ENCODE results near the gene CKAP5. TPM values are rescaled to one million over a fixed set of nuclear protein-coding genes. Genes with fewer than 3 reads are reported as not detected.

The CKAP5 gene
- total RNA-seq, 1 donor from 2014 or later = 169 TPM

DNA sequence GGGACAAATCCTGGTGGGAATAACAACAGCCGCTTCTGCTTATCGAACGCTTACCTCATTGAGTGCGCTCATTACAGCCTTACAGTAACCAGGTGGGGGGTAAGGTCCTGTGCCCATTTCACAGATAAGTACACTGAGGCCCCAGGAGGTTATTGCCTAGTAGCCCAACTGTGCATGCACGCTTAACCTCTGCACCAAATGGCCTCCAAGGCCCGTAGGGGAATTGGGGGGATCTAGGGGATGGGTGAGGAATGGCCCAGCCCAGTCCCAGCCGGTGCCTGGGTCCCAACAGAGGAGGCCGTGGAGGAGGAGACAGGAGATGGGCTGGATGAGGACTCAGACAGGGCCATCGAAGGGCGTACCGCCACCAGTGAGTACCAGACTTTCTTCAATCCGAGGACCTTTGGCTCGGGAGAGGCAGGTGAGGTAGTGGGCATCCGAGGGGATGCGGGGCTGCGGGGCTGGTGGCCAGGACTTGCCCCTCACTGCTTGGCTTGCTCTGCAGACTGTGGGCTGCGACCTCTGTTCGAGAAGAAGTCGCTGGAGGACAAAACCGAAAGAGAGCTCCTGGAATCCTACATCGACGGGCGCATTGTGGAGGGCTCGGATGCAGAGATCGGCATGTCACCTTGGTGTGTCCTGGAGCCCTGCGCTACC is 119.7 kb downstream of the CKAP5 start:
- Mint-ChIP-seq H3K4me1 (ENCODE audit: unreplicated experiment) (no peaks in the 10 kb centered on the region), H3K36me3 (no peaks in the 10 kb centered on the region), H3K4me3 (no peak overlapping the region), H3K27ac (no peak overlapping the region), H3K9me3 (no peaks in the 10 kb centered on the region), H3K27me3 (no peaks in the 10 kb centered on the region)
- no peak for DNase-seq (ENCODE audit: extremely low spot score, unreplicated experiment)
- TF ChIP-seq, protein P1, sequence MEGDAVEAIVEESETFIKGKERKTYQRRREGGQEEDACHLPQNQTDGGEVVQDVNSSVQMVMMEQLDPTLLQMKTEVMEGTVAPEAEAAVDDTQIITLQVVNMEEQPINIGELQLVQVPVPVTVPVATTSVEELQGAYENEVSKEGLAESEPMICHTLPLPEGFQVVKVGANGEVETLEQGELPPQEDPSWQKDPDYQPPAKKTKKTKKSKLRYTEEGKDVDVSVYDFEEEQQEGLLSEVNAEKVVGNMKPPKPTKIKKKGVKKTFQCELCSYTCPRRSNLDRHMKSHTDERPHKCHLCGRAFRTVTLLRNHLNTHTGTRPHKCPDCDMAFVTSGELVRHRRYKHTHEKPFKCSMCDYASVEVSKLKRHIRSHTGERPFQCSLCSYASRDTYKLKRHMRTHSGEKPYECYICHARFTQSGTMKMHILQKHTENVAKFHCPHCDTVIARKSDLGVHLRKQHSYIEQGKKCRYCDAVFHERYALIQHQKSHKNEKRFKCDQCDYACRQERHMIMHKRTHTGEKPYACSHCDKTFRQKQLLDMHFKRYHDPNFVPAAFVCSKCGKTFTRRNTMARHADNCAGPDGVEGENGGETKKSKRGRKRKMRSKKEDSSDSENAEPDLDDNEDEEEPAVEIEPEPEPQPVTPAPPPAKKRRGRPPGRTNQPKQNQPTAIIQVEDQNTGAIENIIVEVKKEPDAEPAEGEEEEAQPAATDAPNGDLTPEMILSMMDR (conservative IDR thresholded peaks at IDR 0.05) = no peak

GRCh38 chr11:46725338-46726205 is 120.5 kb downstream of the CKAP5 start:
- TF ChIP-seq, protein P1 (conservative IDR thresholded peaks at IDR 0.05) = no peak
- no peak for DNase-seq (ENCODE audit: extremely low spot score, unreplicated experiment)
- no peaks in the 10 kb centered on the region for H3K4me1 Mint-ChIP-seq (ENCODE audit: unreplicated experiment)
- H3K9me3 Mint-ChIP-seq = no peaks in the 10 kb centered on the region
- no peaks in the 10 kb centered on the region for H3K36me3 Mint-ChIP-seq
- H3K4me3 Mint-ChIP-seq = no peak overlapping the region
- H3K27ac Mint-ChIP-seq = no peak overlapping the region
- H3K27me3 Mint-ChIP-seq = no peaks in the 10 kb centered on the region

DNA sequence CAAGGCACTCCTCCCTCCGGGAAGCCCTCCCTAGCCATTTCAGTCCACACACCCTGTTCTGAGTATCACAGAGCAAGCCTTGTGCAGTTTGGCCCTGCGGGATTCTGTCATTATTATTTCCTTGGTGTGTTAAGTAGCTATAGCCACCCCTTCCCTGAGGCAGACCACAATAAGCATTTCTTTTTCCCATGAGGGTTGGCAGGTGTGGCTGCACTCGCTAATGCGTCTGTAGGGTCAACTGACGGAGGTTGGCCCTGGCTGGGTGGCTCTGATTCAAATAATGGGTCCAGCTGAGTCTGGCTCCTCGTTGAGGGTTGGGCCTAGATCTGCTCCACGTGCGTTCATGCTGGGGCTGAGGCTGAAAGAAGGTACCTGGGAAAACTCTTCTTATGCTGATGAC is 122.0 kb downstream of the CKAP5 start:
- DNase-seq (ENCODE audit: extremely low spot score, unreplicated experiment) = no peak
- Mint-ChIP-seq H3K36me3 (no peaks in the 10 kb centered on the region), H3K4me1 (ENCODE audit: unreplicated experiment) (no peaks in the 10 kb centered on the region), H3K4me3 (no peak overlapping the region), H3K27ac (no peak overlapping the region), H3K9me3 (no peaks in the 10 kb centered on the region), H3K27me3 (no peaks in the 10 kb centered on the region)
- TF ChIP-seq, protein P1 (conservative IDR thresholded peaks at IDR 0.05) = no peak

DNA sequence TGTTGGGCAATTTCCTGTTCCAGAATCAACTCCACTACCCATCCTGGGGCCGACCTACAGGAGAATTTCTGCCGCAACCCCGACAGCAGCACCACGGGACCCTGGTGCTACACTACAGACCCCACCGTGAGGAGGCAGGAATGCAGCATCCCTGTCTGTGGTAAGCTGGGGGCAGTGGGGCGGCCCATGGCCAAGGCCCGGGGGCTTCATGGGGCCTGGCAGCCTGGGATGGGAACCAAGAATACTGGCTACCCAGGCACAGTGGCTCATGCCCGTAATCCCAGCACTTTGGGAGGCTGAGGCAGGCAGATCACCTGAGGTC is 122.8 kb downstream of the CKAP5 start:
- no peaks in the 10 kb centered on the region for H3K36me3 Mint-ChIP-seq
- H3K27ac Mint-ChIP-seq = no peak overlapping the region
- H3K4me1 Mint-ChIP-seq (ENCODE audit: unreplicated experiment) = no peaks in the 10 kb centered on the region
- DNase-seq (ENCODE audit: extremely low spot score, unreplicated experiment) = no peak
- H3K27me3 Mint-ChIP-seq = no peaks in the 10 kb centered on the region
- TF ChIP-seq, protein P1 (conservative IDR thresholded peaks at IDR 0.05) = no peak
- H3K9me3 Mint-ChIP-seq = no peaks in the 10 kb centered on the region
- H3K4me3 Mint-ChIP-seq = no peak overlapping the region

- H3K27me3 Mint-ChIP-seq = no peaks in the 10 kb centered on the region
- no peak for DNase-seq (ENCODE audit: extremely low spot score, unreplicated experiment)
- TF ChIP-seq, protein P1 (conservative IDR thresholded peaks at IDR 0.05) = no peak
- no peak overlapping the region for H3K27ac Mint-ChIP-seq
- no peaks in the 10 kb centered on the region for H3K4me1 Mint-ChIP-seq (ENCODE audit: unreplicated experiment)
- no peak overlapping the region for H3K4me3 Mint-ChIP-seq
- H3K36me3 Mint-ChIP-seq = no peaks in the 10 kb centered on the region
- H3K9me3 Mint-ChIP-seq = no peaks in the 10 kb centered on the region
Measured at GRCh38 chr11:46722566-46723358, 123.3 kb downstream of the CKAP5 start.
